SK-N-SH treated with all-trans-retinoic acid at 6 μM for 48 hours (cell line): ENCODE measurements around the gene ADGRE3.
"Not testable (repeated sequence)": the region's sequence is repeated elsewhere in the genome, so short reads cannot be mapped to it uniquely, and the experiment has no call there.

ENCODE experiments used
- ATAC-seq: fragments of 200-7000 bp; cut with Tn5 transposase; 3 replicates; pipeline ENCODE4 v1.9.1; 2020; ENCODE audit warnings: mild to moderate bottlenecking, moderate library complexity
- ARNTL ChIP-seq: fragments of 450-650 bp; formaldehyde crosslinking; IDR thresholded peaks from 2 replicates; pipeline ENCODE4 v1.5.0; 2020; ENCODE audit warnings: low read depth, mild to moderate bottlenecking, moderate library complexity, borderline replicate concordance
- BACH2 ChIP-seq: fragments of 250-450 bp; sonication (Bioruptor Pico); IDR thresholded peaks from 2 replicates; pipeline ENCODE4 v1.9.0; 2021; ENCODE audit warnings: mild to moderate bottlenecking, borderline replicate concordance
- CSDC2 ChIP-seq: fragments of 250-450 bp; sonication (Bioruptor Pico); IDR thresholded peaks from 2 replicates; pipeline ENCODE4 v1.5.0; 2020; ENCODE audit warnings: mild to moderate bottlenecking, moderate library complexity
- CSRNP3 ChIP-seq: fragments of 250-450 bp; sonication (Bioruptor Pico); IDR thresholded peaks from 2 replicates; pipeline ENCODE4 v1.5.1; 2021; ENCODE audit warnings: mild to moderate bottlenecking, moderate library complexity
- GLIS3 ChIP-seq: fragments of 250-450 bp; sonication (Bioruptor Pico); IDR thresholded peaks from 2 replicates; pipeline ENCODE4 v1.5.0; 2020; ENCODE audit warnings: mild to moderate bottlenecking, moderate library complexity
- ISL1 ChIP-seq: fragments of 250-450 bp; sonication (Bioruptor Pico); IDR thresholded peaks from 2 replicates; pipeline ENCODE4 v2.1.2; 2022; ENCODE audit warnings: mild to moderate bottlenecking, moderate library complexity
- PATZ1 ChIP-seq: fragments of 250-450 bp; sonication (Bioruptor Pico); IDR thresholded peaks from 2 replicates; pipeline ENCODE4 v1.8.0; 2020; ENCODE audit warnings: mild to moderate bottlenecking, moderate library complexity, borderline replicate concordance
- PPARA ChIP-seq: fragments of 250-450 bp; sonication (Bioruptor Pico); IDR thresholded peaks from 2 replicates; pipeline ENCODE4 v1.5.0; 2020; ENCODE audit warnings: mild to moderate bottlenecking, borderline replicate concordance
- RARB ChIP-seq: fragments of 250-450 bp; sonication (Bioruptor Pico); IDR thresholded peaks from 2 replicates; pipeline ENCODE4 v1.8.0; 2021; ENCODE audit warnings: mild to moderate bottlenecking, moderate library complexity
- SNAI2 ChIP-seq: fragments of 250-450 bp; sonication (Bioruptor Pico); IDR thresholded peaks from 2 replicates; pipeline ENCODE4 v1.5.0; 2020; ENCODE audit warnings: mild to moderate bottlenecking, moderate library complexity
- TCF4 ChIP-seq: fragments of 250-450 bp; sonication (Bioruptor Pico); IDR thresholded peaks from 2 replicates; pipeline ENCODE4 v1.8.0; 2021; ENCODE audit warnings: mild to moderate bottlenecking, moderate library complexity, borderline replicate concordance
- TOX ChIP-seq: fragments of 250-450 bp; sonication (Bioruptor Pico); IDR thresholded peaks from 2 replicates; pipeline ENCODE4 v1.8.0; 2021; ENCODE audit warnings: mild to moderate bottlenecking, moderate library complexity, borderline replicate concordance
- ZC3H10 ChIP-seq: fragments of 250-450 bp; sonication (Bioruptor Pico); IDR thresholded peaks from 2 replicates; pipeline ENCODE4 v1.5.1; 2021; ENCODE audit warnings: mild to moderate bottlenecking, moderate library complexity
- ZFP3 ChIP-seq: fragments of 250-450 bp; sonication (Bioruptor Pico); IDR thresholded peaks from 2 replicates; pipeline ENCODE4 v1.5.0; 2020; ENCODE audit warnings: mild to moderate bottlenecking, moderate library complexity
- ZFP30 ChIP-seq: fragments of 450-650 bp; formaldehyde crosslinking; IDR thresholded peaks from 2 replicates; pipeline ENCODE4 v1.5.0; 2022; ENCODE audit warnings: mild to moderate bottlenecking, moderate library complexity
- ZNF565 ChIP-seq: fragments of 450-650 bp; formaldehyde crosslinking; conservative IDR thresholded peaks from 2 replicates; pipeline ENCODE4 v1.5.0; 2020; ENCODE audit warnings: low read depth, mild to moderate bottlenecking, moderate library complexity
- ZNF70 ChIP-seq: fragments of 450-650 bp; formaldehyde crosslinking; IDR thresholded peaks from 2 replicates; pipeline ENCODE4 v1.5.0; 2020; ENCODE audit warnings: mild to moderate bottlenecking, moderate library complexity
- ZNF8 ChIP-seq: fragments of 450-650 bp; formaldehyde crosslinking; IDR thresholded peaks from 2 replicates; pipeline ENCODE4 v1.5.0; 2020; ENCODE audit warnings: mild to moderate bottlenecking, moderate library complexity
- TF ChIP-seq, protein P1 (sequence below): fragments of 250-450 bp; sonication (Bioruptor Pico); IDR thresholded peaks from 2 replicates; pipeline ENCODE4 v1.5.0; 2020; ENCODE audit warnings: mild to moderate bottlenecking, moderate library complexity
- TF ChIP-seq, protein P2 (sequence below): fragments of 250-450 bp; sonication (Bioruptor Pico); IDR thresholded peaks from 2 replicates; pipeline ENCODE4 v1.8.0; 2021; ENCODE audit warnings: low read depth, mild to moderate bottlenecking, moderate library complexity, borderline replicate concordance

The ADGRE3 gene

DNA sequence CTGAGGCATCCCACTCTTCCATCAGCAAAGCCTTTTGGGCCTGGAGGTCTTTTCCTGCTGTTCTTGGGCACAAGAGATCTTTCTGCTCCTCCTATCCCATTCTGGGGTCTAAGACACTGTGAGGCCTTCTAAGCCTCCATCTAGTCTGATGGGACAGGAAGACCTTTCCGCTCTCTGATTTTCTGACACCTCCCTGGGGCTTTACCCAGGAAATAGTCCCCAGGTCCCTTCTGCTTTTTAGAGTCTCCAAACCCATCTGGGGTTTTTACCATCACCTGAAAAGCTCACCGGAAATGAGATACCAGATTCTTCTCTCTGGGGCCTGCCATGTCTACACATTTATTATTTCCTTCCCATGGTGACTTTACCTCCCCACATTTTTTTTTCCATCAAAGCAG lies 70.7 kb downstream of the ADGRE3 start:
- no peak for ATAC-seq
- TF ChIP-seq ARNTL (CRISPR knock-in tag) = no peak
- no peak for TF ChIP-seq TCF4 (CRISPR knock-in tag)
- no peak for TF ChIP-seq ZC3H10 (CRISPR knock-in tag)
- no peak for TF ChIP-seq TOX
- no peak for TF ChIP-seq ZFP30 (CRISPR knock-in tag)
- no peak for TF ChIP-seq CSDC2 (CRISPR knock-in tag)
- no peak for TF ChIP-seq CSRNP3
- no peak for TF ChIP-seq ZNF70 (CRISPR knock-in tag)
- no peak for TF ChIP-seq ZNF565 (CRISPR knock-in tag)

DNA sequence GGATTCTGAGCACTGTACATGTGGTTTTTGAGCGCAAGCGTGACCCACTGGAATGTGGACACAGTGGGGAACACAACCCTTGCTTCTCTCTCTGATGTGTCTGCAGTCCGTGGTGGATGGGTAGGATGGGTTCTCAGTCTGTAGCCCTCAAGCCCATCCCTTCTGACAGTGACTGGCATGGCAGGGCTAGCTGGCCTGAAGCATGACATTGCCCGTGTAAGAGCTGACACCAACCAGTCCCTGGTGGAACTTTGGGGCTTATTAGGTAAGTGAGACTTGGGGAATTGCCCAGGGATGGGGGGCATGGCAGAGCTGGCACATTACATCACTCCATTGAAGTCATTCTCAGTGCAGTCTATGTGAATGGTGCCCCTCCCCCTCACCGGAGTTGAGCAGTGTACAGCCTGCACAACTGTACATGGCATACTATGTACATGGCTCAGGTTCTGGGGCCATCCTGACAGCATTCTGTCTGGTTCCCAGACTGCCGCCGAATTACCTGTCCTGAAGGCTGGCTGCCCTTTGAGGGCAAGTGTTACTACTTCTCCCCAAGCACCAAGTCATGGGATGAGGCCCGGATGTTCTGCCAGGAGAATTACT lies 75.0 kb downstream of the ADGRE3 start:
- TF ChIP-seq ZNF565 (CRISPR knock-in tag) = no peak
- no peak for TF ChIP-seq ZNF70 (CRISPR knock-in tag)
- TF ChIP-seq PATZ1 (CRISPR knock-in tag) = no peak
- TF ChIP-seq PPARA (CRISPR knock-in tag) = no peak
- no peak for TF ChIP-seq CSRNP3
- TF ChIP-seq TCF4 (CRISPR knock-in tag) = no peak
- no peak for TF ChIP-seq CSDC2 (CRISPR knock-in tag)
- TF ChIP-seq ISL1 (CRISPR knock-in tag) = no peak
- no peak for TF ChIP-seq BACH2 (CRISPR knock-in tag)
- TF ChIP-seq, protein P1, sequence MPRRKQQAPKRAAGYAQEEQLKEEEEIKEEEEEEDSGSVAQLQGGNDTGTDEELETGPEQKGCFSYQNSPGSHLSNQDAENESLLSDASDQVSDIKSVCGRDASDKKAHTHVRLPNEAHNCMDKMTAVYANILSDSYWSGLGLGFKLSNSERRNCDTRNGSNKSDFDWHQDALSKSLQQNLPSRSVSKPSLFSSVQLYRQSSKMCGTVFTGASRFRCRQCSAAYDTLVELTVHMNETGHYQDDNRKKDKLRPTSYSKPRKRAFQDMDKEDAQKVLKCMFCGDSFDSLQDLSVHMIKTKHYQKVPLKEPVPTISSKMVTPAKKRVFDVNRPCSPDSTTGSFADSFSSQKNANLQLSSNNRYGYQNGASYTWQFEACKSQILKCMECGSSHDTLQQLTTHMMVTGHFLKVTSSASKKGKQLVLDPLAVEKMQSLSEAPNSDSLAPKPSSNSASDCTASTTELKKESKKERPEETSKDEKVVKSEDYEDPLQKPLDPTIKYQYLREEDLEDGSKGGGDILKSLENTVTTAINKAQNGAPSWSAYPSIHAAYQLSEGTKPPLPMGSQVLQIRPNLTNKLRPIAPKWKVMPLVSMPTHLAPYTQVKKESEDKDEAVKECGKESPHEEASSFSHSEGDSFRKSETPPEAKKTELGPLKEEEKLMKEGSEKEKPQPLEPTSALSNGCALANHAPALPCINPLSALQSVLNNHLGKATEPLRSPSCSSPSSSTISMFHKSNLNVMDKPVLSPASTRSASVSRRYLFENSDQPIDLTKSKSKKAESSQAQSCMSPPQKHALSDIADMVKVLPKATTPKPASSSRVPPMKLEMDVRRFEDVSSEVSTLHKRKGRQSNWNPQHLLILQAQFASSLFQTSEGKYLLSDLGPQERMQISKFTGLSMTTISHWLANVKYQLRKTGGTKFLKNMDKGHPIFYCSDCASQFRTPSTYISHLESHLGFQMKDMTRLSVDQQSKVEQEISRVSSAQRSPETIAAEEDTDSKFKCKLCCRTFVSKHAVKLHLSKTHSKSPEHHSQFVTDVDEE (CRISPR knock-in tag) = no peak
- TF ChIP-seq ZFP3 (CRISPR knock-in tag) = no peak
- TF ChIP-seq ZFP30 (CRISPR knock-in tag) = no peak
- no peak for TF ChIP-seq SNAI2
- TF ChIP-seq GLIS3 (CRISPR knock-in tag) = no peak
- TF ChIP-seq ZNF8 = no peak
- TF ChIP-seq, protein P2, sequence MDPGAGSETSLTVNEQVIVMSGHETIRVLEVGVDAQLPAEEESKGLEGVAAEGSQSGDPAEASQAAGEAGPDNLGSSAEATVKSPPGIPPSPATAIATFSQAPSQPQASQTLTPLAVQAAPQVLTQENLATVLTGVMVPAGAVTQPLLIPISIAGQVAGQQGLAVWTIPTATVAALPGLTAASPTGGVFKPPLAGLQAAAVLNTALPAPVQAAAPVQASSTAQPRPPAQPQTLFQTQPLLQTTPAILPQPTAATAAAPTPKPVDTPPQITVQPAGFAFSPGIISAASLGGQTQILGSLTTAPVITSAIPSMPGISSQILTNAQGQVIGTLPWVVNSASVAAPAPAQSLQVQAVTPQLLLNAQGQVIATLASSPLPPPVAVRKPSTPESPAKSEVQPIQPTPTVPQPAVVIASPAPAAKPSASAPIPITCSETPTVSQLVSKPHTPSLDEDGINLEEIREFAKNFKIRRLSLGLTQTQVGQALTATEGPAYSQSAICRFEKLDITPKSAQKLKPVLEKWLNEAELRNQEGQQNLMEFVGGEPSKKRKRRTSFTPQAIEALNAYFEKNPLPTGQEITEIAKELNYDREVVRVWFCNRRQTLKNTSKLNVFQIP (CRISPR knock-in tag) = no peak
- no peak for TF ChIP-seq ZC3H10 (CRISPR knock-in tag)
- no peak for ATAC-seq

DNA sequence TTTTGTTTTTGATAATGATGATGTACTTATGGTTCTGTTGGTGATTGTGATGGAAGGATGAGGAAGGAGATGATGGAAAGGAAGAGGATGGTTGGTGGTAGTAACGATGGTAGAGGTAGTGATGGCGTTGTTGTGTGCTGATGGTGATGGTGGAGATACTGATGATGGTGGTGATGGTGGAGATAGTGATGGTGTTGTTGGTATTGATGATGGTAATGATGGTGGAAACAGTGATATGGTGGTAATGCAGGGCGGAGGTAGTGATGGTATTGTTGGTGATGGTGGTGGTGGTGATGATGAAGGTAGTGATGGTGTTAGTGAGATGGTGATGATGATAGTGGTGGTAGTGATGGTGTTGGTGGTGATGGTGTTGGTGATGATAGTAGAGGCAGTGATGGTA lies 79.1 kb downstream of the ADGRE3 start:
- TF ChIP-seq RARB (no peak), ISL1 (CRISPR knock-in tag) (no peak), ZFP3 (CRISPR knock-in tag) (no peak), TCF4 (CRISPR knock-in tag) (no peak), CSRNP3 (no peak)
- no peak for ATAC-seq

- ATAC-seq = not testable (repeated sequence)
These were observed 85.2 kb downstream of the ADGRE3 start for GRCh38 chr19:14589433-14589832.

- peak; percentile 34; the same call in 1 of the 3 replicates for ATAC-seq
These were observed 89.5 kb downstream of the ADGRE3 start for GRCh38 chr19:14585187-14585586.

GRCh38 chr19:14584372-14584771 lies 90.3 kb downstream of the ADGRE3 start:
- not testable (repeated sequence) for ATAC-seq
